DND-41 (cell line): ENCODE data around the gene RRP9.

Experiments used
- ATAC-seq: fragments of 200-7000 bp; cut with Tn5 transposase; 3 replicates; pipeline ENCODE4 v1.9.1; 2021; ENCODE audit warnings: low read depth; ENCODE audit not compliant: insufficient read depth
- DNase-seq: peaks from one replicate; pipeline ENCODE4 v3.0.0-alpha.2; 2020
- H2AFZ ChIP-seq: 2 replicates; pipeline ENCODE4 v1.6.0; 2012; ENCODE audit warnings: low read depth, low read length
- H3K27ac ChIP-seq: 2 replicates; pipeline ENCODE4 v1.5.1; 2012; ENCODE audit warnings: low read length, inconsistent platforms
- H3K27me3 ChIP-seq: fragments of 200-600 bp; sonication (generic); 2 replicates; pipeline ENCODE4 v1.6.0; 2012; ENCODE audit warnings: low read length, mild to moderate bottlenecking, inconsistent platforms; ENCODE audit not compliant: insufficient read depth, poor library complexity
- H3K36me3 ChIP-seq: 2 replicates; pipeline ENCODE4 v1.5.1; 2012; ENCODE audit warnings: low read length, inconsistent platforms; ENCODE audit not compliant: insufficient read depth
- H3K4me1 ChIP-seq: 2 replicates; pipeline ENCODE4 v1.5.1; 2012; ENCODE audit warnings: mild to moderate bottlenecking, low read length; ENCODE audit not compliant: insufficient read depth
- H3K4me2 ChIP-seq: 2 replicates; pipeline ENCODE4 v1.6.0; 2012; ENCODE audit warnings: mild to moderate bottlenecking, moderate library complexity, low read length, inconsistent platforms; ENCODE audit not compliant: insufficient read depth
- H3K4me3 ChIP-seq, 2 experiments: fragments of 200-600 bp in 1 of 2; shearing (Covaris generic) in 1 of 2; 2 replicates each; pipeline ENCODE4 v1.5.1; 2012 to 2016; ENCODE audit warnings: inconsistent platforms in 2 of 2, low read length in 2 of 2, mild to moderate bottlenecking in 2 of 2, low read depth in 1 of 2, moderate library complexity in 1 of 2
- H3K79me2 ChIP-seq: 2 replicates; pipeline ENCODE4 v1.6.0; 2012; ENCODE audit warnings: low read length, inconsistent platforms; ENCODE audit not compliant: insufficient read depth
- H3K9ac ChIP-seq: 2 replicates; pipeline ENCODE4 v1.6.0; 2012; ENCODE audit warnings: low read depth, mild to moderate bottlenecking, inconsistent platforms, low read length, moderate library complexity
- H3K9me3 ChIP-seq: 2 replicates; pipeline ENCODE4 v1.5.1; 2012; ENCODE audit warnings: low read length, moderate library complexity, mild to moderate bottlenecking, inconsistent platforms; ENCODE audit not compliant: insufficient read depth, severe bottlenecking
- H4K20me1 ChIP-seq: 2 replicates; pipeline ENCODE4 v1.6.0; 2012; ENCODE audit warnings: low read length; ENCODE audit not compliant: insufficient read depth
- CTCF ChIP-seq: IDR thresholded peaks from 2 replicates; pipeline ENCODE4 v1.5.1; 2012; ENCODE audit warnings: borderline replicate concordance, low read length, moderate library complexity, mild to moderate bottlenecking; ENCODE audit not compliant: poor library complexity, severe bottlenecking; ENCODE audit errors: extremely low read depth
- EZH2 ChIP-seq: IDR thresholded peaks from 3 replicates; pipeline ENCODE4 v1.6.1; 2012; ENCODE audit warnings: borderline replicate concordance, low read depth, mild to moderate bottlenecking, moderate library complexity, low read length, inconsistent platforms; ENCODE audit not compliant: severe bottlenecking

The RRP9 gene

GRCh38 chr3:51935886-51936755 lies 5.6 kb downstream of the RRP9 start:
- DNase-seq (no peak), ATAC-seq (no peak)
- Histone ChIP-seq H3K79me2 (peaks cover 24% of the 10 kb centered on the region), H3K4me3 (no peak overlapping the region), H3K27ac (no peak overlapping the region), H3K4me2 (no peak overlapping the region), H2AFZ (no peak overlapping the region), H3K27me3 (no peaks in the 10 kb centered on the region), H3K36me3 (peaks cover 65% of the 10 kb centered on the region), H4K20me1 (peaks cover 30% of the 10 kb centered on the region), H3K4me1 (peaks cover 24% of the 10 kb centered on the region), H3K9ac (no peak overlapping the region), H3K9me3 (no peaks in the 10 kb centered on the region)
- no peak for TF ChIP-seq EZH2
- TF ChIP-seq CTCF: no peak

DNA sequence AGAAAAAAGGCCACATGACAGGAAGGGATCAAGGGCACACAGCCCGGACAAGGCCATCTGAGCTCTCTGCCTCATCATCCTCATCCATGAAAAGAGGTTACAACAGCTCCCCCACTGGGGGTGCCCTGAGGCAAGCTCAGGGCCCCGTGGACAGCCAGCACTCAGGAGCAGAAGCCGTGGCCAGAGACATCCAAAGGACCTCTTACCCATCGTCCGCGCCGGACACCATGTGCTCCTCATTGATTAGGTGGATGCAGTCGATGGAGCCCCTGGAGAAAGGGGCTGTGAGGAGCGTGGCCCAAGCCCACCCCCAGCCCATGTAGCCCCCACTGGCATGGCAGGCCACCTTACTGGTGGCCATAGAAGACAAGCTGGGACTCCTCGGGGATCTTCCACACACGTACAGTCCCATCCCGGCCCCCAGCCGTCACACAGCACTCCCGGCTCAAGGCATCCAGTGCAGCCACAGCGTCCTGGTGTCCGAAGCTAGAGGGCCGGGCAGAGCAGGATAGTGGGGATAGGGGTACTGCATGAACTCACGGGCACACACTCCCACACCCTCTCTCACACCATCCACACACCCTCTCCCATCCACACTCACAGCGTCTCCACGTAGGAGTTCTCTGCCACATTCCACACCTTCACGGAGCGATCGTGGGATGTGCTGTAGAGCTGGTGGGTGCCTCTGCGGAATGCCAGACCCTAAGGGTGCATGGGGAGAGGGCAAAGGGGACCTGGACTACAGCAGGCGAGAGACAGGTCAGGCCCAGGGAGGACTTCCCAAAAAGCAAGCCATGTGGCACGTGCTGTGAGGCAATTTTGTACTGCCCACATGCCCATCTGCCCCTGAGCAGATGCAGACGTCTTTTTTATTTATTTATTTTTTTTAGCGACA lies 6.5 kb downstream of the RRP9 start:
- Histone ChIP-seq H3K27me3 (no peaks in the 10 kb centered on the region), H3K36me3 (peaks cover 65% of the 10 kb centered on the region), H4K20me1 (peaks cover 28% of the 10 kb centered on the region), H3K4me3 (no peak overlapping the region), H3K27ac (no peak overlapping the region), H3K4me1 (peaks cover 15% of the 10 kb centered on the region), H3K4me2 (no peak overlapping the region), H2AFZ (no peak overlapping the region), H3K9me3 (no peaks in the 10 kb centered on the region), H3K9ac (no peak overlapping the region), H3K79me2 (peaks cover 16% of the 10 kb centered on the region)
- TF ChIP-seq EZH2 (no peak), CTCF (no peak)
- DNase-seq (no peak), ATAC-seq (no peak)

- TF ChIP-seq EZH2: no peak
- no peak for TF ChIP-seq CTCF
- peak; percentile 49; the same call in 1 of the 3 replicates for ATAC-seq
- no peak overlapping the region for H3K9ac ChIP-seq
- no peak overlapping the region for H2AFZ ChIP-seq
- H3K36me3 ChIP-seq: peaks cover 63% of the 10 kb centered on the region
- H4K20me1 ChIP-seq: peaks cover 31% of the 10 kb centered on the region
- DNase-seq: no peak
- H3K27me3 ChIP-seq: no peaks in the 10 kb centered on the region
- H3K79me2 ChIP-seq: peaks cover 7% of the 10 kb centered on the region; the same call in 1 of the 2 replicates
- no peak overlapping the region for H3K4me2 ChIP-seq
- no peak overlapping the region for H3K27ac ChIP-seq
- no peaks in the 10 kb centered on the region for H3K9me3 ChIP-seq
- H3K4me1 ChIP-seq: peaks cover 5% of the 10 kb centered on the region; the same call in 1 of the 2 replicates
- no peak overlapping the region for H3K4me3 ChIP-seq
These were observed 7.4 kb downstream of the RRP9 start for GRCh38 chr3:51934139-51934850.
